Measurements from ENCODE around the gene COL1A1. TPM values are rescaled to one million over a fixed set of nuclear protein-coding genes. Genes with fewer than 3 reads are reported as not detected.

Gene COL1A1
- total RNA-seq, 1 experiment from 2014 or later = 5.5 TPM

DNA sequence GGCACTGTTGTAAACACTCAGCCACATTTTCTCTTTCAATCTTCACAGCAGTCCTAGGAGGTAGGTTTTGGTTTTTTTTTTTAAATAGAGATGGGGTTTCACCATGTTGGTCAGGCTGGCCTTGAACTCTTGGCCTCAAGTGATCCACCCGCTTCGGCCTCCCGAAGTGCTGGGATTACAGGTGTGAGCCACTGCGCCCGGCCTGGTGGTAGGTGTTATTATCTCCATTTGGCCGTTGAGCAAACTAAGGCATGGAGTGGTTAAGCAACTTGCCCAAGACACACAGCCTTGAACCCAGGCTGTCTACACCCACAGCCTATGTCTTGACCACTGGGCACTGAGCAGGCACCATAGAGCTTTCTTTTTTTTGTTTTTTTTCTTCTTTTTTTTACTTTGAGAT is 27.0 kb downstream of the COL1A1 start:
- BruUV-seq (replicated peaks) = no TSS peak
- Mint-ChIP-seq H3K27ac (ENCODE audit: unreplicated experiment) (no peak overlapping the region), H3K27me3 (ENCODE audit: unreplicated experiment) (peaks cover 5% of the 10 kb centered on the region), H3K9me3 (ENCODE audit: low read depth, unreplicated experiment) (no peaks in the 10 kb centered on the region), H3K4me3 (ENCODE audit: low read depth, unreplicated experiment) (no peak overlapping the region), H3K4me1 (ENCODE audit: low read depth, unreplicated experiment) (peaks cover 29% of the 10 kb centered on the region), H3K36me3 (ENCODE audit: insufficient read depth, unreplicated experiment) (peaks cover 6% of the 10 kb centered on the region)
- intact Hi-C loops (cut with micrococcal nuclease; ENCODE audit: unreplicated experiment) = no loop called here
- CTCF ChIA-PET = interaction anchor here (0.7 kb wide), 2 partner anchors 101 to 806 kb away, joined by 3 read pairs; no protein-coding TSS in a partner anchor
- TF ChIP-seq, protein P1, sequence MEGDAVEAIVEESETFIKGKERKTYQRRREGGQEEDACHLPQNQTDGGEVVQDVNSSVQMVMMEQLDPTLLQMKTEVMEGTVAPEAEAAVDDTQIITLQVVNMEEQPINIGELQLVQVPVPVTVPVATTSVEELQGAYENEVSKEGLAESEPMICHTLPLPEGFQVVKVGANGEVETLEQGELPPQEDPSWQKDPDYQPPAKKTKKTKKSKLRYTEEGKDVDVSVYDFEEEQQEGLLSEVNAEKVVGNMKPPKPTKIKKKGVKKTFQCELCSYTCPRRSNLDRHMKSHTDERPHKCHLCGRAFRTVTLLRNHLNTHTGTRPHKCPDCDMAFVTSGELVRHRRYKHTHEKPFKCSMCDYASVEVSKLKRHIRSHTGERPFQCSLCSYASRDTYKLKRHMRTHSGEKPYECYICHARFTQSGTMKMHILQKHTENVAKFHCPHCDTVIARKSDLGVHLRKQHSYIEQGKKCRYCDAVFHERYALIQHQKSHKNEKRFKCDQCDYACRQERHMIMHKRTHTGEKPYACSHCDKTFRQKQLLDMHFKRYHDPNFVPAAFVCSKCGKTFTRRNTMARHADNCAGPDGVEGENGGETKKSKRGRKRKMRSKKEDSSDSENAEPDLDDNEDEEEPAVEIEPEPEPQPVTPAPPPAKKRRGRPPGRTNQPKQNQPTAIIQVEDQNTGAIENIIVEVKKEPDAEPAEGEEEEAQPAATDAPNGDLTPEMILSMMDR (IDR thresholded peaks at IDR 0.05; ENCODE audit: unreplicated experiment) = no peak
- no peak for DNase-seq

DNA sequence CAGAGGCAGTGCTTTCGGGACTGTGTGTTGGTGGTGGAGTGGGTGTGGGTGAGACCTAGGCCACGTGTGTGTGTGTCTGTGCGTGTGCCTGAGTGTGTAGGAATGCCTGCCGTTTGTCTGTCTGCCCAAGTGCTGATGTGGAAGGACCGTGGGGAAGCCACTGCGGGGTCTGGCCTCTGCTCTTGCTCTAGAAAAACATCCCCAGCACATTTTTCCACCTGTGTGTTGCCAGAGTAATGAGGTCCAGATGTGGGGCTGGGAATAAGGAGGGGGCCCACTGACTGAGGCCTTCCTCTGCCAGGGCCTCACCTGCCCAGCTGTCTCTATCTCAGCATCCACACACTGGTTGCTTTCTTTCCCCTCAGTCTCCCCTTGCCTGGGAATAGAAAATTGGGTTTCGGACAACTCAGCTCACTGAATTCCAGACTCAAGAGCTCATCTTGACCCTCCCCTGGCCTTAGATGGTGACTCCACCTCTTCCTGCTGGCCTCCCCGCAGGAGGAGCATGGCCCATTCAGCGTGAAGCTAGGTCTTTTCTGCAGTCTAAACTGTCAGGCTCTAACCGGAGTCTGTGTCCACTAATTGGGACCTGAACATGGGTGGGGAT is 28.0 kb downstream of the COL1A1 start:
- no peak for DNase-seq
- peaks cover 35% of the 10 kb centered on the region for H3K4me1 Mint-ChIP-seq (ENCODE audit: low read depth, unreplicated experiment)
- peaks cover 15% of the 10 kb centered on the region for H3K27me3 Mint-ChIP-seq (ENCODE audit: unreplicated experiment)
- H3K36me3 Mint-ChIP-seq (ENCODE audit: insufficient read depth, unreplicated experiment) = peaks cover 4% of the 10 kb centered on the region
- CTCF ChIA-PET = interaction anchor here (0.7 to 0.8 kb wide), 2 partner anchors 22 to 116 kb away, joined by 3 to 4 read pairs; no protein-coding TSS in a partner anchor
- intact Hi-C loops (cut with micrococcal nuclease; ENCODE audit: unreplicated experiment) = no loop called here
- TF ChIP-seq, protein P1 (IDR thresholded peaks at IDR 0.05; ENCODE audit: unreplicated experiment) = no peak
- H3K9me3 Mint-ChIP-seq (ENCODE audit: low read depth, unreplicated experiment) = no peaks in the 10 kb centered on the region
- no peak overlapping the region for H3K4me3 Mint-ChIP-seq (ENCODE audit: low read depth, unreplicated experiment)
- no TSS peak for BruUV-seq (replicated peaks)
- no peak overlapping the region for H3K27ac Mint-ChIP-seq (ENCODE audit: unreplicated experiment)

DNA sequence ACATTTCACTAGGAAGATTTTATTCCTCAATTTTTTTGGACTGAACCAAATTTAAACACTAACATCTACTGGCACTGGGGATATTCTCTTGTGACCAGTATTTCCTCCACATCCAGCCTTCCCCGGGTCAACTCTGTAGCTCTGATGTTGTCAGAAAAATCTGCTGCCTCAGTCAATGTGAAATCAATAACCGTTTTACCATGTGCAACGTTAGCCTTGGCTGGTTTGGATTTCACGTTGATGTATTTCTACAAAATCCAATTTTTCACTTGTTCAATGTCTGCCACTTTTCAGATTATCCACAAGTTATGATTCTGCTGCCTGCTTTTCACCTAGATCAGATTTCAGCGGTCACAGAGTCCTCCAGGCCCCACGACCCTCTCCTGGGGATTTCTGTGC is 28.5 kb downstream of the COL1A1 start:
- BruUV-seq (replicated peaks) = no TSS peak
- CTCF ChIA-PET = interaction anchor here (0.7 kb wide), 1 partner anchor 117 kb away, joined by 3 read pairs; no protein-coding TSS in a partner anchor
- Mint-ChIP-seq H3K27me3 (ENCODE audit: unreplicated experiment) (peaks cover 20% of the 10 kb centered on the region), H3K4me1 (ENCODE audit: low read depth, unreplicated experiment) (peaks cover 29% of the 10 kb centered on the region), H3K36me3 (ENCODE audit: insufficient read depth, unreplicated experiment) (no peaks in the 10 kb centered on the region), H3K4me3 (ENCODE audit: low read depth, unreplicated experiment) (no peak overlapping the region), H3K27ac (ENCODE audit: unreplicated experiment) (no peak overlapping the region), H3K9me3 (ENCODE audit: low read depth, unreplicated experiment) (no peaks in the 10 kb centered on the region)
- intact Hi-C loops (cut with micrococcal nuclease; ENCODE audit: unreplicated experiment) = no loop called here
- TF ChIP-seq, protein P1 (IDR thresholded peaks at IDR 0.05; ENCODE audit: unreplicated experiment) = no peak
- no peak for DNase-seq

DNA sequence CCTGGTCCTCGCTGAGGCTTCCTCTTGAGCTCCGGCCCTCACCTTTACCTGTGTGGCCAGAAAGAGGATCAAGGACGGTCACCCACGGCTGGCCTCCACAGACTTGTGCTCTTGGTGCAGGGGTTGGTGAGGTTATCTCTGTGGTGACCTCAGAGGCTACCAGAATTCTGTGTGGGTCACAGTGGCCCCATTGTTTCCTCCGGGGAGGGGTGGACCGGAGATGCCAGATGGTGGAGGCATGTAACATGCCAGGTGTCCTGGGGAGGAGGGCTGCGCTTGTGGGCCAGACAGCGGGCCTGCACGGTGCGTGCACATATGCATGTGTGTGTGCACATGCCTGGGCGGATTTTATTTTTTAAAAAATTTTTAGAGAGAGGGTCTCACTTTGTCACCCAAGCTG is 29.3 kb downstream of the COL1A1 start:
- DNase-seq = no peak
- no TSS peak for BruUV-seq (replicated peaks)
- Mint-ChIP-seq H3K9me3 (ENCODE audit: low read depth, unreplicated experiment) (no peaks in the 10 kb centered on the region), H3K4me3 (ENCODE audit: low read depth, unreplicated experiment) (no peak overlapping the region), H3K36me3 (ENCODE audit: insufficient read depth, unreplicated experiment) (no peaks in the 10 kb centered on the region), H3K27me3 (ENCODE audit: unreplicated experiment) (peaks cover 28% of the 10 kb centered on the region), H3K27ac (ENCODE audit: unreplicated experiment) (no peak overlapping the region), H3K4me1 (ENCODE audit: low read depth, unreplicated experiment) (peaks cover 22% of the 10 kb centered on the region)
- TF ChIP-seq, protein P1 (IDR thresholded peaks at IDR 0.05; ENCODE audit: unreplicated experiment) = no peak
- intact Hi-C loops (cut with micrococcal nuclease; ENCODE audit: unreplicated experiment) = no loop called here
- CTCF ChIA-PET = no interaction called here
